GM23338 (cell line): ENCODE data around the gene ARID1B. TPM values are rescaled to one million over a fixed set of nuclear protein-coding genes. Genes with fewer than 3 reads are reported as not detected.

Experiments
- ATAC-seq: fragments of 200-7000 bp; cut with Tn5 transposase; 3 replicates; pipeline ENCODE4 v1.9.1; 2020
- DNase-seq: peaks from one replicate; pipeline ENCODE4 v3.0.0-alpha.2; 2015; ENCODE audit warnings: low spot score
- H2AFZ ChIP-seq: fragments of 200-600 bp; sonication (generic); 2 replicates; pipeline ENCODE4 v1.8.0; 2016; ENCODE audit warnings: antibody characterized with exemption, mild to moderate bottlenecking, moderate library complexity
- H3F3A ChIP-seq: fragments of 200-600 bp; sonication (generic); replicated peaks from 2 replicates; pipeline ENCODE4 v1.8.0; 2017; ENCODE audit warnings: antibody characterized with exemption, mixed run types, low read depth
- H3K27ac ChIP-seq: fragments of 200-600 bp; sonication (generic); 2 replicates; pipeline ENCODE4 v1.6.1; 2016; ENCODE audit warnings: low read depth
- H3K27me3 ChIP-seq: fragments of 200-600 bp; sonication (generic); 2 replicates; pipeline ENCODE4 v1.8.0; 2016; ENCODE audit warnings: mild to moderate bottlenecking, mixed run types, moderate library complexity; ENCODE audit not compliant: insufficient read depth
- H3K36me3 ChIP-seq: fragments of 200-600 bp; sonication (generic); 2 replicates; pipeline ENCODE4 v1.8.0; 2016; ENCODE audit warnings: mild to moderate bottlenecking; ENCODE audit not compliant: insufficient read depth
- H3K4me1 ChIP-seq: fragments of 200-600 bp; sonication (generic); 2 replicates; pipeline ENCODE4 v1.8.0; 2016; ENCODE audit warnings: mild to moderate bottlenecking, moderate library complexity; ENCODE audit not compliant: insufficient read depth
- H3K4me2 ChIP-seq: fragments of 200-600 bp; sonication (generic); 2 replicates; pipeline ENCODE4 v1.7.1; 2017; ENCODE audit warnings: mixed run types
- H3K4me3 ChIP-seq: fragments of 200-600 bp; sonication (generic); 2 replicates; pipeline ENCODE4 v1.6.1; 2016; ENCODE audit warnings: mixed run types
- H3K79me2 ChIP-seq: fragments of 200-600 bp; sonication (generic); replicated peaks from 2 replicates; pipeline ENCODE4 v1.8.0; 2017; ENCODE audit warnings: mild to moderate bottlenecking; ENCODE audit not compliant: insufficient read depth
- H3K9me2 ChIP-seq: fragments of 200-600 bp; sonication (generic); 2 replicates; pipeline ENCODE4 v1.8.0; 2017; ENCODE audit not compliant: insufficient read depth
- H4K20me1 ChIP-seq: fragments of 200-600 bp; sonication (generic); replicated peaks from 2 replicates; pipeline ENCODE4 v1.8.0; 2017; ENCODE audit warnings: mild to moderate bottlenecking; ENCODE audit not compliant: insufficient read depth
- H3K27ac Mint-ChIP-seq: 2 replicates; pipeline ENCODE4 v1.8.0; 2020; ENCODE audit warnings: inconsistent platforms, mild to moderate bottlenecking, moderate library complexity, mixed read lengths
- H3K27me3 Mint-ChIP-seq: 3 replicates; pipeline ENCODE4 v1.8.0; 2022; ENCODE audit warnings: low read depth, mild to moderate bottlenecking, moderate library complexity, mixed read lengths, inconsistent platforms; ENCODE audit not compliant: insufficient read depth, poor library complexity
- H3K36me3 Mint-ChIP-seq: 3 replicates; pipeline ENCODE4 v1.8.0; 2021; ENCODE audit warnings: low read depth, mild to moderate bottlenecking, inconsistent platforms, moderate library complexity, mixed read lengths
- H3K4me1 Mint-ChIP-seq: 3 replicates; pipeline ENCODE4 v1.8.0; 2020; ENCODE audit warnings: mild to moderate bottlenecking, inconsistent platforms, mixed read lengths
- H3K4me3 Mint-ChIP-seq: 3 replicates; pipeline ENCODE4 v1.8.0; 2021; ENCODE audit warnings: moderate library complexity, mild to moderate bottlenecking, inconsistent platforms, mixed read lengths
- H3K9me3 Mint-ChIP-seq: 3 replicates; pipeline ENCODE4 v1.8.0; 2020; ENCODE audit warnings: moderate library complexity, mild to moderate bottlenecking, inconsistent platforms, mixed read lengths
- CREB1 ChIP-seq: fragments of 250-450 bp; sonication (Bioruptor Pico); IDR thresholded peaks from 2 replicates; pipeline ENCODE4 v1.5.0; 2020; ENCODE audit warnings: low read depth, mild to moderate bottlenecking, moderate library complexity
- EZH2 ChIP-seq: fragments of 200-600 bp; sonication (generic); IDR thresholded peaks from one replicate; pipeline ENCODE4 v1.8.0; 2017; ENCODE audit warnings: antibody characterized with exemption, mild to moderate bottlenecking, low read depth; ENCODE audit not compliant: unreplicated experiment
- JUNB ChIP-seq: IDR thresholded peaks from one replicate; pipeline ENCODE4 v1.6.1; 2016; ENCODE audit warnings: antibody characterized with exemption; ENCODE audit not compliant: unreplicated experiment
- NANOG ChIP-seq: IDR thresholded peaks from 2 replicates; pipeline ENCODE4 v1.6.1; 2016; ENCODE audit warnings: antibody characterized with exemption, borderline replicate concordance
- POLR2AphosphoS5 ChIP-seq: IDR thresholded peaks from 2 replicates; pipeline ENCODE4 v1.6.1; 2016; ENCODE audit warnings: antibody characterized with exemption, low read depth
- ZNF114 ChIP-seq: fragments of 250-450 bp; sonication (Bioruptor Pico); IDR thresholded peaks from 2 replicates; pipeline ENCODE4 v1.5.0; 2020; ENCODE audit warnings: mild to moderate bottlenecking, moderate library complexity
- ZNF331 ChIP-seq: fragments of 250-450 bp; sonication (Bioruptor Pico); IDR thresholded peaks from 2 replicates; pipeline ENCODE4 v1.5.0; 2020; ENCODE audit warnings: low read depth, mild to moderate bottlenecking, moderate library complexity
- polyA plus RNA-seq: library from polyadenylated mRNA; unstranded; fragments of >200 nt; fragmentation: Nextera tagmentation; extraction: Ambion mirVana; gene quantifications from 2 replicates; pipeline ENCODE4 v1.2.1, GENCODE V29; 2016
- total RNA-seq: library from RNA; depleted of rRNA; stranded (reverse); fragments of >200 nt; shearing (Covaris generic); gene quantifications from 2 replicates; pipeline ENCODE4 v1.2.3, GENCODE V29; 2014
- TF ChIP-seq, protein P1 (sequence below): IDR thresholded peaks from one replicate; pipeline ENCODE4 v1.6.1; 2018; ENCODE audit warnings: antibody characterized with exemption; ENCODE audit not compliant: unreplicated experiment

ARID1B gene
- total and polyA plus RNA-seq, 2 experiments from 2014 or later = 59.3 to 72.2 TPM

- no peak overlapping the region for H3K4me3 Mint-ChIP-seq
Measured at GRCh38 chr6:157074969-157075368, 297.8 kb downstream of the ARID1B start.

DNA sequence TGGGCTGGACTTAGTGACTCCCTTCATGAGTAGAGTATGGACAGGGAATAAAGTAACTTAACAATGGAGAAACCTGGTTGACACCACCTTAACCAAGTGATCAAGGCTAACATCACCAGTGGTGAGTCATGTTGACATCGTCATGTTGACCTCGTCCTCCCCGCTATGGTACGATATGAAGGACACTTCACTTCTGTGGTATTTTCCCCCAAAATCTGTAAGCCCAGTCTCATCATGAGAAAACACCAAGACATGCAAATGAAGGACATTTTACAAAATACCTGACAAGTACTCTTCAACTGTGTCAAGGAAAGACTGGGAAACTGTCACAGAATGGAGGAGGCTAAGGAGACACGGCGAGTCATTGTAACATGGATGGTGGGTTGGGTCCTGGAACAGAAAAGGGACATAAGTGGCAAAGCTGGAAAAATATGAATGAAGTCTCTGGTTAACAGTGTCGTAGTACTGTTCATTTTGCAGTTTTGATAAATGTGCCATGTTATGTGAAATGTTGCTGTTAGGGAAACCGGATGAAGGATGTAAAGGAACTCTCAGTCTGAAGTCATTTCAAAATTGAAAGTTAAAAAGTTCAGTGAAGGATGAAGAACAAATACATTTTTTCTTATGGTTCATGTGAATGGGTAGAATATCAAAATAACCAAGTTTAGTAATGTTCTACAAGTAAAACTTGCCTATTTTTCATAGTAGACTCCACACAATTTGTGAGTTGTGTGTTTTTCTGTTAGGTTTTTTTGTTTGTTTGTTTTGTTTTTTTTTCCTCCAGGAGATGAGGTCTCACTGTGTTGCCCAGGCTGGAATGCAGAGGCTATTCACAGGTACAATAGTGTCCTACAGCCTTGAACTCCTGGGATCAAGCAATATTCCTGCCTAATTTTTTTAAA is 298.6 kb downstream of the ARID1B start:
- Mint-ChIP-seq H3K4me3 (no peak overlapping the region), H3K27me3 (peaks cover 4% of the 10 kb centered on the region), H3K27ac (no peak overlapping the region), H3K36me3 (no peaks in the 10 kb centered on the region), H3K4me1 (peaks cover 50% of the 10 kb centered on the region), H3K9me3 (no peaks in the 10 kb centered on the region)
- no peak overlapping the region for H3K4me2 ChIP-seq
- H3K36me3 ChIP-seq = no peaks in the 10 kb centered on the region
- H3F3A ChIP-seq = no peaks in the 10 kb centered on the region
- H4K20me1 ChIP-seq = 0 out of 2 replicates have a peak, but pooled peaks cover under 1% of the 10 kb centered on the region
- DNase-seq (no peak), ATAC-seq (no peak)
- peaks cover 51% of the 10 kb centered on the region for H3K4me1 ChIP-seq
- no peak overlapping the region for H3K4me3 ChIP-seq
- TF ChIP-seq ZNF114 (CRISPR knock-in tag) (no peak), POLR2AphosphoS5 (no peak), JUNB (no peak), EZH2 (no peak), ZNF331 (CRISPR knock-in tag) (no peak), CREB1 (CRISPR knock-in tag) (no peak)
- TF ChIP-seq, protein P1, sequence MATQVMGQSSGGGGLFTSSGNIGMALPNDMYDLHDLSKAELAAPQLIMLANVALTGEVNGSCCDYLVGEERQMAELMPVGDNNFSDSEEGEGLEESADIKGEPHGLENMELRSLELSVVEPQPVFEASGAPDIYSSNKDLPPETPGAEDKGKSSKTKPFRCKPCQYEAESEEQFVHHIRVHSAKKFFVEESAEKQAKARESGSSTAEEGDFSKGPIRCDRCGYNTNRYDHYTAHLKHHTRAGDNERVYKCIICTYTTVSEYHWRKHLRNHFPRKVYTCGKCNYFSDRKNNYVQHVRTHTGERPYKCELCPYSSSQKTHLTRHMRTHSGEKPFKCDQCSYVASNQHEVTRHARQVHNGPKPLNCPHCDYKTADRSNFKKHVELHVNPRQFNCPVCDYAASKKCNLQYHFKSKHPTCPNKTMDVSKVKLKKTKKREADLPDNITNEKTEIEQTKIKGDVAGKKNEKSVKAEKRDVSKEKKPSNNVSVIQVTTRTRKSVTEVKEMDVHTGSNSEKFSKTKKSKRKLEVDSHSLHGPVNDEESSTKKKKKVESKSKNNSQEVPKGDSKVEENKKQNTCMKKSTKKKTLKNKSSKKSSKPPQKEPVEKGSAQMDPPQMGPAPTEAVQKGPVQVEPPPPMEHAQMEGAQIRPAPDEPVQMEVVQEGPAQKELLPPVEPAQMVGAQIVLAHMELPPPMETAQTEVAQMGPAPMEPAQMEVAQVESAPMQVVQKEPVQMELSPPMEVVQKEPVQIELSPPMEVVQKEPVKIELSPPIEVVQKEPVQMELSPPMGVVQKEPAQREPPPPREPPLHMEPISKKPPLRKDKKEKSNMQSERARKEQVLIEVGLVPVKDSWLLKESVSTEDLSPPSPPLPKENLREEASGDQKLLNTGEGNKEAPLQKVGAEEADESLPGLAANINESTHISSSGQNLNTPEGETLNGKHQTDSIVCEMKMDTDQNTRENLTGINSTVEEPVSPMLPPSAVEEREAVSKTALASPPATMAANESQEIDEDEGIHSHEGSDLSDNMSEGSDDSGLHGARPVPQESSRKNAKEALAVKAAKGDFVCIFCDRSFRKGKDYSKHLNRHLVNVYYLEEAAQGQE = no peak
- H2AFZ ChIP-seq = no peak overlapping the region
- no peaks in the 10 kb centered on the region for H3K9me2 ChIP-seq
- no peaks in the 10 kb centered on the region for H3K27me3 ChIP-seq
- no peak overlapping the region for H3K27ac ChIP-seq
- H3K79me2 ChIP-seq = peaks cover 68% of the 10 kb centered on the region

More at GRCh38 chr6:157074969-157075368, 297.8 kb downstream of the ARID1B start:
- H3K27ac Mint-ChIP-seq = no peak overlapping the region
- DNase-seq (no peak), ATAC-seq (no peak)
- no peaks in the 10 kb centered on the region for H3F3A ChIP-seq
- H3K4me1 Mint-ChIP-seq = peaks cover 52% of the 10 kb centered on the region
- H2AFZ ChIP-seq = no peak overlapping the region
- no peaks in the 10 kb centered on the region for H4K20me1 ChIP-seq
- peaks cover 73% of the 10 kb centered on the region for H3K79me2 ChIP-seq
- H3K27me3 Mint-ChIP-seq = peaks cover 4% of the 10 kb centered on the region
- H3K4me1 ChIP-seq = peaks cover 49% of the 10 kb centered on the region
- no peak for TF ChIP-seq ZNF331 (CRISPR knock-in tag)
- no peak for TF ChIP-seq JUNB
- TF ChIP-seq POLR2AphosphoS5 = no peak
- TF ChIP-seq ZNF114 (CRISPR knock-in tag) = no peak
- no peak for TF ChIP-seq NANOG
- H3K27me3 ChIP-seq = no peaks in the 10 kb centered on the region
- H3K9me2 ChIP-seq = no peaks in the 10 kb centered on the region
- no peaks in the 10 kb centered on the region for H3K36me3 ChIP-seq
- H3K9me3 Mint-ChIP-seq = no peaks in the 10 kb centered on the region
- H3K36me3 Mint-ChIP-seq = no peaks in the 10 kb centered on the region
- no peak overlapping the region for H3K27ac ChIP-seq
- no peak overlapping the region for H3K4me3 ChIP-seq
- H3K4me2 ChIP-seq = no peak overlapping the region
